GM21528 (cell line): Measurements from ENCODE around the gene SCYGR1.
A peak's percentile ranks its signal among the peaks of the same experiment; 100 is the strongest.
"Not testable (repeated sequence)": the region's sequence is repeated elsewhere in the genome, so short reads cannot be mapped to it uniquely, and the experiment has no call there.

Experiments used
- ATAC-seq: cut with Tn5 transposase; IDR thresholded peaks from one replicate; pipeline ENCODE4 v1.9.1; 2021; ENCODE audit warnings: mild to moderate bottlenecking, moderate library complexity; ENCODE audit not compliant: unreplicated experiment, low FRiP score

The SCYGR1 gene

GRCh38 chr2:227376656-227377396 is 10.9 kb downstream of the SCYGR1 start:
- no peak for ATAC-seq

DNA sequence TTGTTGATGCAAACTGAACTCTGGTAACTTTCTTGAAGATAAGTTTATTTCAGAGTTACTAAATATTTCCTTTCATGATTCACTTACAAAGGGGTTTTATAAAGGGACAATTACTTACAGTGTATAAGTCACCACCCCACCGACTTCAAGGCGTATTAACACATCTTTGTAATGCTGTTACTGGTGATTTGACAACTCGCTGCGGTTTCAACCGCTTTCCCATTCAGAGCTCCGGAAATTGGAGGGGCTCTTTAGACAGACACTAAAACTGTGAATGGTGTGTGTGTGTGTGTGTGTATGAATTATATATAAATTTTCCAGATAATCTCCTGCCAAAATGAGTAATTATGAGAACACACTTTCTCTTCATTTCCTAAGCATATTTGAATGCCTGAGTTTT is 13.6 kb downstream of the SCYGR1 start:
- no peak for ATAC-seq

GRCh38 chr2:227373389-227373788 is 14.4 kb downstream of the SCYGR1 start:
- no peak for ATAC-seq

DNA sequence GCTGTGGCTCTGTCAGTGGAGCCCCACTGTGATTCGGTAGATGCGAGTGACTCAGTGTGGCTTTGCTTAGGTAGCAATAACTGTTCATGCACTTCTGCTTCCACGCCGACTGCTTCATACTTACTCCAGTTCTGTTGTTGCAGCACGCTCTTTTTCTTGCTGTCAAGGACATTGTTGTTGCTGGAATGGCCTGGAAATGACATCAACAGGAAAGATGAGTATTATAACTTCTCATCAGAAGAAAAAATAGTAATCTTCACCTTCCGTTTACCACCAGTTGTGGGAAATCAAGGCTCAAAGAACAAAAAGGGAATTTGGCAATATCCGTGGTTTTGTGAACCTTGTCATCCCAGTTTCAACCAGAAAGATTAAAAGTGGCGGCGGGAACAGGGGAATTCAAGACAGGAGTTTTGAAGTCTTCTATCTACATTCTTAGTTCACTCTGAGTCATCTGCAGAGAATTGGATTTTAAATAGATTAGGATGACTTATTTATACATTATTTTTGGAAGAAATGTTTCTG is 16.9 kb downstream of the SCYGR1 start:
- ATAC-seq, result no peak

GRCh38 chr2:227370092-227370491 is 17.7 kb downstream of the SCYGR1 start:
- no peak for ATAC-seq

- no peak for ATAC-seq
These were observed 19.2 kb downstream of the SCYGR1 start for GRCh38 chr2:227368574-227368973.

GRCh38 chr2:227367427-227367795 is 20.3 kb downstream of the SCYGR1 start:
- no peak for ATAC-seq

- ATAC-seq, result no peak
These were observed 20.9 kb downstream of the SCYGR1 start for GRCh38 chr2:227366769-227367426.

DNA sequence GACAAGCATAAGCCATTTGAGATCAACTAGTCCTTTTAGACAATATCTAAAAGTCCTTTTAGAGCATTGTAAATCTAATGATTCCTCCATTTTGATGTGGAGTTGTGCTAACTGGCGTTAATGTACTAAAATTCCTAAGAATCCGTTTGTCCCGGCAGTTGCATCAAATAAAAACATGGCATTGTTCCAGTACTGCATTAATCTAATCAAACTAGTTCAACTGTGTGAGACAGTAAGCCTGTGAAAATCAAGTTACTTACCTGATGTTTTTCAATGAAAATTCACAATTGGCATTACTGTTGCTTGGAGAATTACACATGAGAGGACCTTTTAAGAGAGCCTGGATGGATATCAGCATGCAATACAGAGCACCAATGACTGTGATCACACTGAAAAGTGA is 21.9 kb downstream of the SCYGR1 start:
- ATAC-seq, result no peak

- not testable (repeated sequence) for ATAC-seq
These were observed 23.0 kb downstream of the SCYGR1 start for GRCh38 chr2:227364585-227365263.

GRCh38 chr2:227363756-227364155 is 24.0 kb downstream of the SCYGR1 start:
- no peak for ATAC-seq

GRCh38 chr2:227360351-227360750 is 27.4 kb downstream of the SCYGR1 start:
- ATAC-seq, result no peak

GRCh38 chr2:227351639-227352038 is 36.1 kb downstream of the SCYGR1 start:
- ATAC-seq, result peak; percentile 77

DNA sequence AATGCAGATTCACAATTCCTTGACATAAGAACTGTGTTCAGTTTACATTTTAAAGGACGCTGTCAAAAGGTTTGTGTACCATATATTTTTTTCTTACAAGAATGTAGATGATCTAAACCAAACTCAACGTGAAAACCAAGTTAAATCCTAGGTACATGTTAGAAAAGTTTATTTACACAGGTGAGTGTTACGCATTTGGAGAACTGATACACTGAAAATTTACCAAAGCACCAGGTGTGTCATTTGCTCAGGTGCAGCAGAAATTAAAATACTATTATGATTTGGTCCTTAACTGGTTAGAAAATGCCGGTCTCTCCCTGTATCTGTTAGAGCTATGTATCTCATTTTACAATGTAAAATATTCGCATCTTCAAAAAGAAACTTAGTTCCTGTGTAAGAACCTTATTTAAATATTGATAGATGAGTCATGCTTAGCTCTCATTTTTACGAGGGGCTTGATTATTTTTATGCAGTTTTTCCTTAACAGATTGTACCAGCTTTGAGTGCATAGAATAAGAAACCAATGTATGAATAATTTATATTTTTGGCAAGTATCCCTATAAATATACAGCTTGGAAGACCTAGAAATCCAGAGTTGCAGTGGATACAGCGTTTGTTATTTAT is 37.6 kb downstream of the SCYGR1 start:
- ATAC-seq, result no peak

DNA sequence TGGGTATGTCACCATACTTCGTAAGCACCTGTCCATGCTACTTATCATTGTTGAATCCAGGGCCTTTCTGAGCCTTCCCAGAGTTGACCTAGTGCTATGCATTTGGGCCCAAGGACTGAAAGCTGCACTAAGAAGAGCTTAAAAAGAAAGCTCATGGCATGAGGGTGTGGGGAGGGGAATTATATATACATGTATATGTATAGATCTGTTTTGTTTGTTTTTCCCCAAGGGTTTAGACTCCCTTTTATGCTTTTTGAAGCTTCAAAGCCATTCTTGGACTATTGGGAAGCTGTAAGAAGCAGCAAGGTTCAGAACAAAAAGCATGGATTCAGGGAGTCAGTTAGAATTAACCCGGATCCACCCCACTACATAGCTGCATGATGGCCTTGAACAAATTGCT is 39.4 kb downstream of the SCYGR1 start:
- ATAC-seq, result no peak

- ATAC-seq, result no peak
These were observed 40.6 kb downstream of the SCYGR1 start for GRCh38 chr2:227347117-227347516.

- ATAC-seq, result no peak
These were observed 43.5 kb downstream of the SCYGR1 start for GRCh38 chr2:227344231-227344630.

DNA sequence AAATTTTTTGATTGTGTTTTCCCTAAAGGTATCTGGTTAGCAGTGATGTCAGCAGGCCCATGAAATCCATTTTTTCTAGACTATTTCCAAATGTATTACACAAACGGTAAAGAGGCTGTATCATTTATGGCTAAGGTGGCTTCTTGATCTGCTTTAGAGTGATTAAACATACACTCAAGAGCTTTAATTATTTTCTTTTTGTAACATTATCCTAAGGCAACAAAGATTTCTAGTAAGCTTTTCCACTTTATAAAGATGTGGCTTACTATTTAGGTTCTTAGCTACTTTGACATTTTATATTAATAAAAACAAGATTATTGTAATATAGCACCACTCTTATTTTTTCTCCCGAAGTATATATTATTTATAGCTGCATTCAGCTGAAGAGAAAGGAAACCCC is 46.2 kb downstream of the SCYGR1 start:
- no peak for ATAC-seq

GRCh38 chr2:227340106-227340505 is 47.6 kb downstream of the SCYGR1 start:
- ATAC-seq, result no peak

GRCh38 chr2:227339098-227339599 is 48.6 kb downstream of the SCYGR1 start:
- no peak for ATAC-seq
